Stimulated activated naive CD8-positive, alpha-beta T cell treated with anti-CD3 and anti-CD28 coated beads, Interleukin-15, Interleukin-2, amounts not matched to agents 100 ng/mL and 50 ng/mL, for 24 hours (primary cell): Measurements from ENCODE around the gene EHD1.
A peak's percentile ranks its signal among the peaks of the same experiment; 100 is the strongest.
"Not testable (repeated sequence)": the region's sequence is repeated elsewhere in the genome, so short reads cannot be mapped to it uniquely, and the experiment has no call there.

Experiments used
- H3K27ac Mint-ChIP-seq: one replicate; pipeline ENCODE4 v1.8.0; 2021; ENCODE audit warnings: mild to moderate bottlenecking, mixed read lengths
- H3K27me3 Mint-ChIP-seq: one replicate; pipeline ENCODE4 v1.8.0; 2021; ENCODE audit warnings: mixed read lengths
- H3K36me3 Mint-ChIP-seq: one replicate; pipeline ENCODE4 v1.8.0; 2021; ENCODE audit warnings: low read depth, mixed read lengths
- H3K4me1 Mint-ChIP-seq: one replicate; pipeline ENCODE4 v1.8.0; 2021; ENCODE audit warnings: low read depth, mixed read lengths
- H3K4me3 Mint-ChIP-seq: one replicate; pipeline ENCODE4 v1.8.0; 2021; ENCODE audit warnings: mild to moderate bottlenecking, mixed read lengths
- H3K9me3 Mint-ChIP-seq: one replicate; pipeline ENCODE4 v1.8.0; 2021; ENCODE audit warnings: mixed read lengths

Gene EHD1

GRCh38 chr11:64833198-64833502, 45.3 kb downstream of the EHD1 start:
- no peaks in the 10 kb centered on the region for H3K36me3 Mint-ChIP-seq
- H3K9me3 Mint-ChIP-seq = no peaks in the 10 kb centered on the region
- no peak overlapping the region for H3K27ac Mint-ChIP-seq
- no peaks in the 10 kb centered on the region for H3K27me3 Mint-ChIP-seq
- H3K4me1 Mint-ChIP-seq = no peaks in the 10 kb centered on the region
- no peak overlapping the region for H3K4me3 Mint-ChIP-seq

GRCh38 chr11:64832467-64833197, 45.8 kb downstream of the EHD1 start:
- Mint-ChIP-seq H3K4me1 (no peaks in the 10 kb centered on the region), H3K9me3 (no peaks in the 10 kb centered on the region), H3K27me3 (no peaks in the 10 kb centered on the region), H3K4me3 (no peak overlapping the region), H3K27ac (no peak overlapping the region), H3K36me3 (no peaks in the 10 kb centered on the region)

GRCh38 chr11:64831411-64831891, 47.0 kb downstream of the EHD1 start:
- Mint-ChIP-seq H3K4me1 (no peaks in the 10 kb centered on the region), H3K27me3 (no peaks in the 10 kb centered on the region), H3K36me3 (no peaks in the 10 kb centered on the region), H3K4me3 (no peak overlapping the region), H3K9me3 (no peaks in the 10 kb centered on the region), H3K27ac (no peak overlapping the region)

- no peaks in the 10 kb centered on the region for H3K4me1 Mint-ChIP-seq
- H3K27ac Mint-ChIP-seq = no peak overlapping the region
- H3K4me3 Mint-ChIP-seq = no peak overlapping the region
- no peaks in the 10 kb centered on the region for H3K27me3 Mint-ChIP-seq
- no peaks in the 10 kb centered on the region for H3K36me3 Mint-ChIP-seq
- no peaks in the 10 kb centered on the region for H3K9me3 Mint-ChIP-seq
Observed at GRCh38 chr11:64829536-64830251, 48.7 kb downstream of the EHD1 start.

- H3K27ac Mint-ChIP-seq = no peak overlapping the region
- no peaks in the 10 kb centered on the region for H3K27me3 Mint-ChIP-seq
Observed at GRCh38 chr11:64827451-64827839, 51.0 kb downstream of the EHD1 start.

GRCh38 chr11:64826578-64827450, 51.6 kb downstream of the EHD1 start:
- H3K36me3 Mint-ChIP-seq = no peaks in the 10 kb centered on the region
- H3K27me3 Mint-ChIP-seq = no peaks in the 10 kb centered on the region
- H3K27ac Mint-ChIP-seq = no peak overlapping the region
- no peaks in the 10 kb centered on the region for H3K4me1 Mint-ChIP-seq
- no peak overlapping the region for H3K4me3 Mint-ChIP-seq
- no peaks in the 10 kb centered on the region for H3K9me3 Mint-ChIP-seq

More at GRCh38 chr11:64827451-64827839, 51.0 kb downstream of the EHD1 start:
- H3K36me3 Mint-ChIP-seq = no peaks in the 10 kb centered on the region
- no peaks in the 10 kb centered on the region for H3K9me3 Mint-ChIP-seq
- H3K4me1 Mint-ChIP-seq = no peaks in the 10 kb centered on the region
- no peak overlapping the region for H3K4me3 Mint-ChIP-seq

- Mint-ChIP-seq H3K9me3 (no peaks in the 10 kb centered on the region), H3K4me1 (no peaks in the 10 kb centered on the region), H3K36me3 (no peaks in the 10 kb centered on the region), H3K27ac (no peak overlapping the region), H3K27me3 (no peaks in the 10 kb centered on the region), H3K4me3 (no peak overlapping the region)
Observed at GRCh38 chr11:64826062-64826461, 52.4 kb downstream of the EHD1 start.

- Mint-ChIP-seq H3K9me3 (no peaks in the 10 kb centered on the region), H3K36me3 (no peaks in the 10 kb centered on the region), H3K27ac (no peak overlapping the region), H3K4me1 (no peaks in the 10 kb centered on the region), H3K4me3 (no peak overlapping the region), H3K27me3 (no peaks in the 10 kb centered on the region)
Observed at GRCh38 chr11:64823568-64824119, 54.8 kb downstream of the EHD1 start.

- no peak overlapping the region for H3K27ac Mint-ChIP-seq
- no peaks in the 10 kb centered on the region for H3K36me3 Mint-ChIP-seq
Observed at GRCh38 chr11:64817476-64817875, 60.9 kb downstream of the EHD1 start.

GRCh38 chr11:64815433-64815832, 63.0 kb downstream of the EHD1 start:
- not testable (repeated sequence) for H3K27ac Mint-ChIP-seq, H3K27me3 Mint-ChIP-seq, H3K4me1 Mint-ChIP-seq, H3K36me3 Mint-ChIP-seq, H3K9me3 Mint-ChIP-seq, H3K4me3 Mint-ChIP-seq

More at GRCh38 chr11:64817476-64817875, 60.9 kb downstream of the EHD1 start:
- Mint-ChIP-seq H3K4me3 (no peak overlapping the region), H3K4me1 (no peaks in the 10 kb centered on the region), H3K27me3 (no peaks in the 10 kb centered on the region), H3K9me3 (no peaks in the 10 kb centered on the region)

GRCh38 chr11:64814712-64815187, 63.7 kb downstream of the EHD1 start:
- Mint-ChIP-seq H3K4me1 (peaks cover 8% of the 10 kb centered on the region), H3K27ac (no peak overlapping the region), H3K27me3 (no peaks in the 10 kb centered on the region), H3K36me3 (no peaks in the 10 kb centered on the region), H3K4me3 (no peak overlapping the region), H3K9me3 (no peaks in the 10 kb centered on the region)

GRCh38 chr11:64813826-64814225, 64.6 kb downstream of the EHD1 start:
- no peaks in the 10 kb centered on the region for H3K9me3 Mint-ChIP-seq
- peaks cover 16% of the 10 kb centered on the region for H3K4me1 Mint-ChIP-seq
- H3K4me3 Mint-ChIP-seq = no peak overlapping the region

GRCh38 chr11:64810891-64811272, 67.5 kb downstream of the EHD1 start:
- H3K27ac Mint-ChIP-seq = peak overlapping the region; percentile 92
- H3K27me3 Mint-ChIP-seq = no peaks in the 10 kb centered on the region
- peaks cover 22% of the 10 kb centered on the region for H3K4me1 Mint-ChIP-seq
- peak overlapping the region; percentile 89 for H3K4me3 Mint-ChIP-seq
- no peaks in the 10 kb centered on the region for H3K9me3 Mint-ChIP-seq
- peaks cover 7% of the 10 kb centered on the region for H3K36me3 Mint-ChIP-seq

More at GRCh38 chr11:64813826-64814225, 64.6 kb downstream of the EHD1 start:
- H3K27ac Mint-ChIP-seq = no peak overlapping the region
- no peaks in the 10 kb centered on the region for H3K36me3 Mint-ChIP-seq
- no peaks in the 10 kb centered on the region for H3K27me3 Mint-ChIP-seq

- H3K27me3 Mint-ChIP-seq = no peaks in the 10 kb centered on the region
- peak within 1 kb of the TSS; percentile 89 for H3K4me3 Mint-ChIP-seq
- H3K9me3 Mint-ChIP-seq = no peaks in the 10 kb centered on the region
Observed at GRCh38 chr11:64810271-64810890, 68.0 kb downstream of the EHD1 start, which contains the start of gene MEN1. TSS of gene MEN1 (minus strand) at chr11:64810551. CDS start at chr11:64810109, 442 bp downstream.

More at GRCh38 chr11:64810271-64810890, 68.0 kb downstream of the EHD1 start, which contains the start of gene MEN1:
- Mint-ChIP-seq H3K4me1 (peaks cover 22% of the 10 kb centered on the region), H3K27ac (peak within 1 kb of the TSS; percentile 92), H3K36me3 (peaks cover 12% of the 10 kb centered on the region)
